HG02642 (cell line): ENCODE data around the gene ATOSA.
A peak's percentile ranks its signal among the peaks of the same experiment; 100 is the strongest.

Source experiments
- ATAC-seq: cut with Tn5 transposase; IDR thresholded peaks from one replicate; pipeline ENCODE4 v1.9.1; 2021; ENCODE audit warnings: mild to moderate bottlenecking; ENCODE audit not compliant: unreplicated experiment, poor library complexity

Gene ATOSA

GRCh38 chr15:52689562-52689961, 10.4 kb upstream of the ATOSA start:
- no peak for ATAC-seq

- ATAC-seq: peak; percentile 37
Measured at GRCh38 chr15:52683580-52683979, 4.4 kb upstream of the ATOSA start.

GRCh38 chr15:52682781-52683180, 3.6 kb upstream of the ATOSA start:
- ATAC-seq: no peak

GRCh38 chr15:52682200-52682599, 3.0 kb upstream of the ATOSA start:
- no peak for ATAC-seq

- ATAC-seq: no peak
Measured at GRCh38 chr15:52681441-52681840, 2.3 kb upstream of the ATOSA start.

GRCh38 chr15:52680761-52681160, 1.6 kb upstream of the ATOSA start:
- ATAC-seq: no peak

- no peak for ATAC-seq
Measured at GRCh38 chr15:52680041-52680391, 828 bp upstream of the ATOSA start.

GRCh38 chr15:52678468-52679231, 538 bp downstream of the ATOSA start:
- ATAC-seq: peak; percentile 33

- ATAC-seq: peak; percentile 36
Measured at GRCh38 chr15:52677593-52678467, 1.4 kb downstream of the ATOSA start.

GRCh38 chr15:52674831-52675230, 4.4 kb downstream of the ATOSA start:
- no peak for ATAC-seq

GRCh38 chr15:52673734-52674133, 5.5 kb downstream of the ATOSA start:
- no peak for ATAC-seq

- no peak for ATAC-seq
Measured at GRCh38 chr15:52673312-52673711, 5.9 kb downstream of the ATOSA start.

GRCh38 chr15:52672661-52673060, 6.5 kb downstream of the ATOSA start:
- ATAC-seq: no peak

GRCh38 chr15:52670087-52670486, 9.1 kb downstream of the ATOSA start:
- no peak for ATAC-seq

- no peak for ATAC-seq
Measured at GRCh38 chr15:52668133-52668532, 11.1 kb downstream of the ATOSA start.

- ATAC-seq: peak; percentile 77
Measured at GRCh38 chr15:52667597-52667996, 11.6 kb downstream of the ATOSA start.

GRCh38 chr15:52663536-52664294, 15.5 kb downstream of the ATOSA start:
- ATAC-seq: no peak

GRCh38 chr15:52661909-52662308, 17.3 kb downstream of the ATOSA start:
- ATAC-seq: no peak

GRCh38 chr15:52660192-52660591, 19.0 kb downstream of the ATOSA start:
- ATAC-seq: no peak

- ATAC-seq: peak; percentile 88
Measured at GRCh38 chr15:52658955-52659354, 20.2 kb downstream of the ATOSA start.

- ATAC-seq: no peak
Measured at GRCh38 chr15:52657338-52657737, 21.9 kb downstream of the ATOSA start.
